Mesothelial cell of epicardium (in vitro differentiated cells): ENCODE data around the gene SRP14. TPM values are rescaled to one million over a fixed set of nuclear protein-coding genes. Genes with fewer than 3 reads are reported as not detected.
A peak's percentile ranks its signal among the peaks of the same experiment; 100 is the strongest.

ENCODE experiments used
- DNase-seq, 2 experiments: peaks; one replicate each; pipeline ENCODE4 v3.0.0; 2021; ENCODE audit warnings: low spot score in 2 of 2; ENCODE audit not compliant: unreplicated experiment in 2 of 2
- H3K27ac Mint-ChIP-seq: 2 replicates; pipeline ENCODE4 v1.8.0; 2021; ENCODE audit warnings: mixed read lengths
- H3K27me3 Mint-ChIP-seq: 2 replicates; pipeline ENCODE4 v1.8.0; 2021; ENCODE audit warnings: low read depth, mixed read lengths
- H3K36me3 Mint-ChIP-seq: 2 replicates; pipeline ENCODE4 v1.8.0; 2021; ENCODE audit warnings: mixed read lengths
- H3K4me1 Mint-ChIP-seq: 2 replicates; pipeline ENCODE4 v1.8.0; 2021; ENCODE audit warnings: mixed read lengths
- H3K4me3 Mint-ChIP-seq: 2 replicates; pipeline ENCODE4 v1.8.0; 2021; ENCODE audit warnings: mild to moderate bottlenecking, moderate library complexity, mixed read lengths
- H3K9me3 Mint-ChIP-seq: 2 replicates; pipeline ENCODE4 v1.8.0; 2021; ENCODE audit warnings: mixed read lengths
- total RNA-seq: library from RNA; stranded (reverse); gene quantifications from 3 replicates; pipeline ENCODE4 v1.2.1, GENCODE V29; 2021
- TF ChIP-seq, protein P1 (sequence below): fragments of 200-600 bp; sonication (generic); IDR thresholded peaks from one replicate; pipeline ENCODE4 v1.5.0; 2021; ENCODE audit warnings: antibody characterized with exemption; ENCODE audit not compliant: unreplicated experiment

The SRP14 gene
- total RNA-seq, 1 donor from 2014 or later, result 198 TPM

DNA sequence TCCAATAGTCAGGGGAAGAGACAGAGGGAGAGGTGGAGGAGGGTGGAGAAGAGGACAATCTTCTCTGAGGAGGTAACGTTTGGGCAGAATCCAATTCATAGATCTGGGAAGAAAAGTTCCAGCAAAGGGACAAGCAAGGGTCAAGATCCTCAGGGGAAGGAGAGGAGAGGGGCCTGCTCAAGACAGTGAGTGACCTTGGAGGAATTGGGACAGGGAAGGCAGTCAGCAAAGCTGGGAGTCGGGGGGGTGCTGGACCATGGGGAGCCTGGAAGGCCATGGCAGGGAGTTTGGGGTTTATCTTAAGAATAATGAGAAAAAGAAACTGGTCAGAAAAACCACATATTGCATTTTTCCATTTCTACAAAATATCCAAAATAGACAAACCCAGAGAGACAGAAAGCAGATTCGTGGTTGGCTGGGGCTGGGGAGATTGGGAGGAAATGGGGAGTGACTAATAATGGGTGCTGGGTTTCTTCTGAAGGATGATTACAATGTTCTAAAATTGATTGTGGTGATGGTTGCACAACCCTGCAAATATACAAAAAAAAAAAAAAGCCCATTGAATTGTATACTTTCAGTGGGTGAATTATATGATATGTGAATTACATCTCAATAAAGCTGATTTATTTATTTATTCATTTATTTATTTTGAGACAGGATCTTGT lies 19.6 kb upstream of the SRP14 start:
- DNase-seq, result no peak
- H3K4me1 Mint-ChIP-seq, result peaks cover 21% of the 10 kb centered on the region
- no peaks in the 10 kb centered on the region for H3K9me3 Mint-ChIP-seq
- no peaks in the 10 kb centered on the region for H3K36me3 Mint-ChIP-seq
- no peaks in the 10 kb centered on the region for H3K27me3 Mint-ChIP-seq
- no peak overlapping the region for H3K27ac Mint-ChIP-seq
- TF ChIP-seq, protein P1, sequence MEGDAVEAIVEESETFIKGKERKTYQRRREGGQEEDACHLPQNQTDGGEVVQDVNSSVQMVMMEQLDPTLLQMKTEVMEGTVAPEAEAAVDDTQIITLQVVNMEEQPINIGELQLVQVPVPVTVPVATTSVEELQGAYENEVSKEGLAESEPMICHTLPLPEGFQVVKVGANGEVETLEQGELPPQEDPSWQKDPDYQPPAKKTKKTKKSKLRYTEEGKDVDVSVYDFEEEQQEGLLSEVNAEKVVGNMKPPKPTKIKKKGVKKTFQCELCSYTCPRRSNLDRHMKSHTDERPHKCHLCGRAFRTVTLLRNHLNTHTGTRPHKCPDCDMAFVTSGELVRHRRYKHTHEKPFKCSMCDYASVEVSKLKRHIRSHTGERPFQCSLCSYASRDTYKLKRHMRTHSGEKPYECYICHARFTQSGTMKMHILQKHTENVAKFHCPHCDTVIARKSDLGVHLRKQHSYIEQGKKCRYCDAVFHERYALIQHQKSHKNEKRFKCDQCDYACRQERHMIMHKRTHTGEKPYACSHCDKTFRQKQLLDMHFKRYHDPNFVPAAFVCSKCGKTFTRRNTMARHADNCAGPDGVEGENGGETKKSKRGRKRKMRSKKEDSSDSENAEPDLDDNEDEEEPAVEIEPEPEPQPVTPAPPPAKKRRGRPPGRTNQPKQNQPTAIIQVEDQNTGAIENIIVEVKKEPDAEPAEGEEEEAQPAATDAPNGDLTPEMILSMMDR, result no peak
- H3K4me3 Mint-ChIP-seq, result no peak overlapping the region

DNA sequence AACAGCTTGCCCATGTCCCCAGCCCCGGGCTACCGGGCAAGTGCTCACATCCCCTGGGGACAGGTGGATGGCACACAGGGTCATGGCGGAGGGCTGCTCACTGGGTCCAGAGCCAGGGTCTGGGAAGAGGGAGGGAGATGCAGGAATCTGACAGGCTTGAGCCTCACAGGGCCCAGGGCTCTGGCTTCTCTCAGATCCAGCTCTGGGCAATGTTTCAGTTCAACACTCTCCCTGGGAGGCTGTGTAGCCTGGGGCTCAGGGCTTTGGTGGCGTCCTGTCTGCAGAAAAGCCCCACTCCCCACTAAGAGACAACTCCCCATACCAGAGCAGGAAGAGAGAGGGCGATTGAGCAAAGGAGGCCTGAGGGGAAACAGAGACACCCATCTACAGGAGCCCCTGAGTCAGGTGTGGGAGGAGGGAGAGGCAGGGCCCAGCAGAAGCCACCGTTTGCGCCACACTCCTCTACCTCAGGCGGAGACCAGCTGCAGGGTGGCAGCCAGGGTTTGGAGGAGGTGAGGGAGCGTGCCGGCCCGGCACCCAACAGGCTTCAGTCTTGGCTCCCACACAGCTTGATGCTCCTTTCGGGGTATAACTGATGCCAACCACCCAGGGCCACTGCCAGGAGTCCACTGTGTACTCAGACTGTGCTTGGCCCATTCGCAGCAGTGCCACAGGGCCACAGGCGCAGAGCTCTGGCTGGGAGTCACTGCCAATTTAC lies 16.8 kb upstream of the SRP14 start:
- no peak overlapping the region for H3K4me3 Mint-ChIP-seq
- peaks cover 33% of the 10 kb centered on the region for H3K4me1 Mint-ChIP-seq
- H3K36me3 Mint-ChIP-seq, result no peaks in the 10 kb centered on the region
- no peaks in the 10 kb centered on the region for H3K27me3 Mint-ChIP-seq
- TF ChIP-seq, protein P1, result no peak
- peak overlapping the region; percentile 52 for H3K27ac Mint-ChIP-seq
- H3K9me3 Mint-ChIP-seq, result no peaks in the 10 kb centered on the region
- no peak for DNase-seq

DNA sequence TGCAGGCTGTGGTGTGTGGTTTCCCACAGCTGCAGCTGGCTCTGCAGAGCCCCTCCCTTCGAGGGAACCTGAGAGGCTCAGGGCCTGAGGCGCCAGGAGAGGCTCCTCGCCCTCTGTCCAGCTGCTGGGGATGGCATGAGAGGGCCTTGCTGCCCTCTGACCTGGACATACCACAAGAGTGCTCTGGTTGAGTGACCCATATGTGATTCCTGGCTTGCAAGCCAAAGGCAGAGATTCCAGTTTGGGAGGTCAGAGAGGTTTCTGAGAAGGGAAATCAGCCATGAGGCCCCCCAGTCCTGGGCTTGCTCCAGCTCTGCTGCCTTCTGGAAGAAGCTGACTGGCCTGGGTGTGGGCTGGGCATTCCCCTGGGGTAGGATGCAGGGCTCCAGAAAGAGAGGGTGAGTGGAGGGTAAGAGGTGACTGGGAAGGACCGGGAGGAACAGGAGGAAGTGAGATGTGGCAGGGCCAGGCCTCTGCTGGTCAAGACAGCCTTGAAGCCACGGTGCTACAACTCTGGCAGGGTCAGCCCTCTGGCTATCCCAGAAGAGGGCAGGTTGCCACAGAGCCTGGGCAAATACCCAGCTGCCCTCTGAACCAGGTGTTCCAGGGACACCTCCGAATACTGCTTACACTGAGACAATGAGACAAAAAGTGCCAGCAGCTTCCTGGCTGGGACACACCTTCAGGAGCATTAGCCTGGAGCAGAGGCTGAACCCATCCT lies 16.0 kb upstream of the SRP14 start:
- peak overlapping the region; percentile 62 for H3K27ac Mint-ChIP-seq
- no peak overlapping the region for H3K4me3 Mint-ChIP-seq
- H3K4me1 Mint-ChIP-seq, result peaks cover 36% of the 10 kb centered on the region
- DNase-seq, result no peak
- TF ChIP-seq, protein P1, result no peak
- no peaks in the 10 kb centered on the region for H3K36me3 Mint-ChIP-seq
- no peaks in the 10 kb centered on the region for H3K27me3 Mint-ChIP-seq
- no peaks in the 10 kb centered on the region for H3K9me3 Mint-ChIP-seq

DNA sequence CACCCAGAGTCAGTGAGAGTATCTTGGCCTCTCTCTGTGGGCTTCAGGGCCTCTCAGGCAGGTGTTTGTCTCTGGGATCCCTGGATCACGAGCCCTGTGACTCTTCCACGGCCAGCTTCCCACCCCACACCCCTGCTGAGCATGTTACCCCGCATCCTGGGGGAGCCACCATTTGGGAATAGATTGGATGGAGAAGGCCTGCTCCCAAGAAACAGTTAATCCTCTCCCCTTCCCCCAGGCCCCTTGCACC lies 15.5 kb upstream of the SRP14 start:
- Mint-ChIP-seq H3K4me3 (no peak overlapping the region), H3K36me3 (no peaks in the 10 kb centered on the region), H3K9me3 (no peaks in the 10 kb centered on the region), H3K27ac (no peak overlapping the region), H3K27me3 (no peaks in the 10 kb centered on the region), H3K4me1 (peaks cover 37% of the 10 kb centered on the region)
- TF ChIP-seq, protein P1, result no peak
- no peak for DNase-seq

DNA sequence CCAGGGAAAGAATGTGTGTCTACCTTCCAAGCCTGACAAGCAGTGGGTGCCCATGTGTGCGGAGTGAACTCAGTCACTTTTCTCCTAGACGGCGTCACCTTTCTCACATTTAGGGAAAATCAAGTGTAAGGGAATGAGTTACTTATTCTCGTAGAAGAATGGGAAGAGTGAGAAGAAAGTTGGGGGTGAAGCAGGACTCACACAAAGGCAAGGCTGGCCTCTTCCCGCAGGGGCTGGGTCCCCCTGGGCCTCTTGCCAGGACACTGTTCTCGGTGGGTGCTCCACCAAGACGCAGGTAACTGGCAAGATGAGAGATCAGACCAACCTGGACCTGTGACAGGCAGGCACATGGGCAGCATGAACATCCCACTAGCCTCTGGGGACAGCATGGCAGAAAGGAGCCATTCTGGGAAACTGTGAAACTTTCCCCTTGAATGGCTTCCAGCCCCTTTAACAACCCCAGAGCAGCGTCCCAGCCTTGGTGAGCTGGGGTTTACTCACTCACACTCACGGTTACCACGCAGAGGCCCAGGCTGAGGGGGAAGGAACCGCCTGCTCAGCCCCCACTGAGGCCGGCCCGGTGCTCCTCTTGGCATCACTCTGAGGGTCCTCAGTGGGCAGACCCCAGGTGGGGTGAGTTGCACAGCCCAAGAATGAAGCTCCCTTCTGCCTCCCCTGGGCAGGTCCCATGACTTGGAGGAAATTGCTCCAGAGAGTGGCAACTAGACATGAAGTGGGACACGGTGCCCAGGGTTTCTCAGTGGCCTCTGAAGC lies 15.0 kb upstream of the SRP14 start:
- DNase-seq, result no peak
- H3K9me3 Mint-ChIP-seq, result no peaks in the 10 kb centered on the region
- H3K4me3 Mint-ChIP-seq, result no peak overlapping the region
- H3K27me3 Mint-ChIP-seq, result no peaks in the 10 kb centered on the region
- no peak overlapping the region for H3K27ac Mint-ChIP-seq
- TF ChIP-seq, protein P1, result no peak
- peaks cover 37% of the 10 kb centered on the region for H3K4me1 Mint-ChIP-seq
- no peaks in the 10 kb centered on the region for H3K36me3 Mint-ChIP-seq
